NOMO-1 treated with dmso at 0.1 percent for 144 hours (cell line): ENCODE measurements around the gene UBE3B.

Source experiments
- DNase-seq: peaks from one replicate; lab custom pipeline; 2025; ENCODE audit not compliant: unreplicated experiment; lab: John Stamatoyannopoulos, UW

Gene UBE3B

GRCh38 chr12:109549613-109550270, 72.3 kb downstream of the UBE3B start:
- no peak for DNase-seq

- no peak for DNase-seq
Measured at GRCh38 chr12:109550281-109550680, 72.8 kb downstream of the UBE3B start.

GRCh38 chr12:109551108-109551507, 73.7 kb downstream of the UBE3B start:
- DNase-seq: no peak

GRCh38 chr12:109552971-109553370, 75.5 kb downstream of the UBE3B start:
- DNase-seq: no peak

GRCh38 chr12:109553483-109553882, 76.0 kb downstream of the UBE3B start:
- DNase-seq: no peak

- no peak for DNase-seq
Measured at GRCh38 chr12:109553906-109554500, 76.6 kb downstream of the UBE3B start.

- DNase-seq: no peak
Measured at GRCh38 chr12:109554761-109555160, 77.3 kb downstream of the UBE3B start.

- no peak for DNase-seq
Measured at GRCh38 chr12:109555431-109556315, 78.2 kb downstream of the UBE3B start.

GRCh38 chr12:109557200-109557599, 79.8 kb downstream of the UBE3B start:
- no peak for DNase-seq

GRCh38 chr12:109557805-109558204, 80.4 kb downstream of the UBE3B start:
- no peak for DNase-seq

- DNase-seq: no peak
Measured at GRCh38 chr12:109558374-109559199, 81.2 kb downstream of the UBE3B start.

- no peak for DNase-seq
Measured at GRCh38 chr12:109559200-109559505, 81.7 kb downstream of the UBE3B start.

- DNase-seq: no peak
Measured at GRCh38 chr12:109559601-109560000, 82.2 kb downstream of the UBE3B start.

- DNase-seq: no peak
Measured at GRCh38 chr12:109560867-109561710, 83.7 kb downstream of the UBE3B start.

- no peak for DNase-seq
Measured at GRCh38 chr12:109561711-109562030, 84.2 kb downstream of the UBE3B start.

GRCh38 chr12:109562871-109563270, 85.4 kb downstream of the UBE3B start:
- no peak for DNase-seq

- DNase-seq: no peak
Measured at GRCh38 chr12:109563291-109564284, 86.2 kb downstream of the UBE3B start.

GRCh38 chr12:109566424-109566823, 89.0 kb downstream of the UBE3B start:
- no peak for DNase-seq

GRCh38 chr12:109567296-109567695, 89.9 kb downstream of the UBE3B start:
- DNase-seq: no peak
